ENCODE measurements around the gene RETSAT. TPM values are rescaled to one million over a fixed set of nuclear protein-coding genes. Genes with fewer than 3 reads are reported as not detected.

The RETSAT gene
- total and polyA plus RNA-seq, 2 of the 13 experiments (the other 11 are each of a cell fraction or from before 2014, with no cell fraction given), result 46.7 to 61.0 TPM

GRCh38 chr2:85308201-85308600 is 46.1 kb downstream of the RETSAT start (continued):
- TF ChIP-seq ZFP82 (CRISPR knock-in tag; IDR thresholded peaks at IDR 0.05; ENCODE audit: borderline replicate concordance), result no peak
- TF ChIP-seq ZNF75D (CRISPR knock-in tag; IDR thresholded peaks at IDR 0.05; ENCODE audit: borderline replicate concordance), result no peak
- TF ChIP-seq FOSL1 (CRISPR knock-in tag; IDR thresholded peaks at IDR 0.05; ENCODE audit: borderline replicate concordance), result no peak
- TF ChIP-seq ADNP (CRISPR knock-in tag; IDR thresholded peaks at IDR 0.05), result no peak
- no peak for TF ChIP-seq ZNF235 (CRISPR knock-in tag; IDR thresholded peaks at IDR 0.05; ENCODE audit: borderline replicate concordance)
- no peak for TF ChIP-seq HNF4G (IDR thresholded peaks at IDR 0.05; ENCODE audit: borderline replicate concordance, low read depth, low read length)
- no peak for TF ChIP-seq HNF4G (CRISPR knock-in tag; IDR thresholded peaks at IDR 0.05; ENCODE audit: borderline replicate concordance, low read depth)
- 0 out of 2 replicates have a peak, but pooled peaks have one; percentile 52 for TF ChIP-seq ZNF746 (CRISPR knock-in tag; IDR thresholded peaks at IDR 0.05)
- no peak for TF ChIP-seq EP300 (IDR thresholded peaks at IDR 0.05; ENCODE audit: low read depth in 2 of 2, low read length in 2 of 2)
- no peak for TF ChIP-seq EP300 (CRISPR knock-in tag; IDR thresholded peaks at IDR 0.05; ENCODE audit: borderline replicate concordance)
- no peak for TF ChIP-seq NFRKB (IDR thresholded peaks at IDR 0.05)
- TF ChIP-seq ZNF556 (CRISPR knock-in tag; IDR thresholded peaks at IDR 0.05; ENCODE audit: borderline replicate concordance), result no peak
- 0 out of 2 replicates have a peak, but pooled peaks have one; percentile 9 for TF ChIP-seq MAX (IDR thresholded peaks at IDR 0.05)
- no peak for TF ChIP-seq CC2D1A (CRISPR knock-in tag; IDR thresholded peaks at IDR 0.05)
- TF ChIP-seq NCOR1 (IDR thresholded peaks at IDR 0.05; ENCODE audit: borderline replicate concordance, low read length), result no peak
- TF ChIP-seq PCBP2 (optimal IDR thresholded peaks at IDR 0.05; ENCODE audit: low read depth, low read length, poor library complexity, severe bottlenecking), result peak; percentile 97
- no peak for TF ChIP-seq SRSF9 (IDR thresholded peaks at IDR 0.05; ENCODE audit: borderline replicate concordance, insufficient read depth, low read depth, low read length, poor library complexity, severe bottlenecking)
- TF ChIP-seq E2F1 (CRISPR knock-in tag; IDR thresholded peaks at IDR 0.05), result no peak
- TF ChIP-seq PCBP1 (IDR thresholded peaks at IDR 0.05; ENCODE audit: borderline replicate concordance, low read depth, low read length), result 0 out of 2 replicates have a peak, but pooled peaks have one; percentile 63
- TF ChIP-seq MBNL3 (CRISPR knock-in tag; conservative IDR thresholded peaks at IDR 0.05), result no peak
- TF ChIP-seq SMYD3 (CRISPR knock-in tag; IDR thresholded peaks at IDR 0.05), result no peak
- TF ChIP-seq JDP2 (CRISPR knock-in tag; IDR thresholded peaks at IDR 0.05; ENCODE audit: borderline replicate concordance), result no peak

Data from HepG2 (cell line).